Thyroid gland (tissue), 4 donors: Measurements from ENCODE around the gene MAST3.

ENCODE experiments used
- POLR2A ChIP-seq, 2 donors: fragments of 450-650 bp; IDR thresholded peaks; one replicate each; pipeline ENCODE4 v1.6.1; 2017; ENCODE audit warnings: antibody characterized with exemption in 2 of 2, mild to moderate bottlenecking in 2 of 2, moderate library complexity in 1 of 2
- TF ChIP-seq, protein P1 (sequence below), 6 experiments: fragments of 200-600 bp in 3 of 6; fragments of 450-650 bp in 3 of 6; sonication (generic) in 3 of 6; IDR thresholded peaks; one replicate each; pipeline ENCODE4 v1.5.1; 2016 to 2019; ENCODE audit warnings: antibody characterized with exemption in 6 of 6, mild to moderate bottlenecking in 2 of 6, inconsistent platforms in 1 of 6, moderate library complexity in 1 of 6

DNA sequence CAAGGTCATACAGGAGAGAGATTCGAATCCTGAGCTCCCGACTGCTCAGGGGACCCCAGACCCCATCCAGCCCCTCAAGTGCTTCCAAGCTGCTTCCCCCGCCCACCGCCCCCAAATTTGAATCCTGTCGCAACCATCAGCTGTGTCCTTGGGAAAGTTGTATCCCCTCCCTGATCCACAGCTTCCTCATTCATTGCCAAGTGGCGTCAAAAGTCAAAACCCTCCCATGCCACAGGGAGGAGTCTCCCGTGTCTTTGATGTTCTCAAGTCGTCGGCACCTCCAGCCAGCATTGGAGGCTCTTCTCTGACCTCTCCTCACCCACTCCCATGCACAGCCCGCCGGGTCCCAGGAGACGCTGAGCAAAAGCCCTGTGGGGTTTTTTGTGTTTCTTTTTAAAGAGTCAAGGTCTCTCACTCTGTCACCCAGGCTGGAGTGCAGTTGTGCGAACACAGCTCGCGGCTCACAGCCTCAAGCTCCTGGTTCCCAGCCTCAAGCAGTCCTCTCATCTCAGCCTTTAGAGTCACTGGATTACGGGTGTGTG, 73.2 kb downstream of the MAST3 start:
- TF ChIP-seq, protein P1, sequence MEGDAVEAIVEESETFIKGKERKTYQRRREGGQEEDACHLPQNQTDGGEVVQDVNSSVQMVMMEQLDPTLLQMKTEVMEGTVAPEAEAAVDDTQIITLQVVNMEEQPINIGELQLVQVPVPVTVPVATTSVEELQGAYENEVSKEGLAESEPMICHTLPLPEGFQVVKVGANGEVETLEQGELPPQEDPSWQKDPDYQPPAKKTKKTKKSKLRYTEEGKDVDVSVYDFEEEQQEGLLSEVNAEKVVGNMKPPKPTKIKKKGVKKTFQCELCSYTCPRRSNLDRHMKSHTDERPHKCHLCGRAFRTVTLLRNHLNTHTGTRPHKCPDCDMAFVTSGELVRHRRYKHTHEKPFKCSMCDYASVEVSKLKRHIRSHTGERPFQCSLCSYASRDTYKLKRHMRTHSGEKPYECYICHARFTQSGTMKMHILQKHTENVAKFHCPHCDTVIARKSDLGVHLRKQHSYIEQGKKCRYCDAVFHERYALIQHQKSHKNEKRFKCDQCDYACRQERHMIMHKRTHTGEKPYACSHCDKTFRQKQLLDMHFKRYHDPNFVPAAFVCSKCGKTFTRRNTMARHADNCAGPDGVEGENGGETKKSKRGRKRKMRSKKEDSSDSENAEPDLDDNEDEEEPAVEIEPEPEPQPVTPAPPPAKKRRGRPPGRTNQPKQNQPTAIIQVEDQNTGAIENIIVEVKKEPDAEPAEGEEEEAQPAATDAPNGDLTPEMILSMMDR (IDR thresholded peaks at IDR 0.05), result no peak
- no peak for TF ChIP-seq POLR2A (IDR thresholded peaks at IDR 0.05)
